ENCODE data around the gene C3orf22. TPM values are rescaled to one million over a fixed set of nuclear protein-coding genes. Genes with fewer than 3 reads are reported as not detected.

C3orf22 gene
- total and polyA plus RNA-seq, 5 experiments from 2014 or later, result not detected

- no peaks in the 10 kb centered on the region for H3K36me3 Mint-ChIP-seq
These were observed 40.0 kb downstream of the C3orf22 start for GRCh38 chr3:126518779-126519177.

DNA sequence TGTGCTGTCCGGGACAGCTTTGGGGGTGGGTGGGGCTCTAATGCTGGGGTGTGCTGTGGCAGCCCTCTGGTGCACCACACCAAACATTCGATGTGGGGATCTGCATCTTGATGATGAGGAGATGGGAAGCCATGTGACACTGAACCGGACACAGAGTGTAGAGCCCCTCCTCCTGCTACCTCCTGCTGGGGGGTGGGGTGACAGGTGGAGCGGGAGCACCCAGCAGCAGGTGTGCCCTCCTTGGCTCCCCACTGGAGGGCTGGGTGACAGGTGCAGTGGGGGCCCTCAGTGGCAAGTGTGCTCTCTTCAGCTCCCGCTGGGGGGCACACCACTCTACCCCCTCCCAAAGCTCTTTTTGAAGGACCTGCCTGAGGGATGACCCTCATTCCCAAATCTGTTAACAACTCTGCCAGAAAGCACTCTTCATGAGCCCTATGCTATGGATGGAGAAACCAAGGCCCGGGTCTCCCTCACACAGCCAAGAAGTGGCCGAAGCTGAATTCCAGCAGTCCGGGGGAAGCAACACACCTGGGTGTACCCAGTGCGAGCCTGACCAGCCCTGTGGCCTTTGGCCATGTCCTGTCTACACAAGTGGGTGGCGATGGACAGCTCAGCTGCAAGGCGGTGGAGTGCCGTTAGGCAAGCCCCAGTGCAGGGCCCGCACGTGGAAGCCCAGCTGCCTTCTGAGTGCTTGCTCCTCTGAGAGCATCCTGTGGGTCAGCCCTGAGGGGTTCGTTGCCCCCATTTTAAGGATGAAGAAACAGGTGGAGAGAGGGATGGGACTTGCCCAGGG lies 40.5 kb downstream of the C3orf22 start:
- H3K27me3 Mint-ChIP-seq, result peaks cover 4 to 17% (median 9%) of the 10 kb centered on the region in 5 donors
- H3K4me3 Mint-ChIP-seq, result no peak overlapping the region
- H3K27ac Mint-ChIP-seq, result no peak overlapping the region
- peak in 1 of 10 donors; percentile 38 for DNase-seq
- no peak for ATAC-seq
- H3K4me1 Mint-ChIP-seq, result peaks cover 0 to 4% (median 1%) of the 10 kb centered on the region in 4 donors
- no peaks in the 10 kb centered on the region for H3K9me3 Mint-ChIP-seq
- no peaks in the 10 kb centered on the region for H3K36me3 Mint-ChIP-seq
- POLR2A ChIA-PET, result no interaction called here

More at GRCh38 chr3:126518779-126519177, 40.0 kb downstream of the C3orf22 start:
- POLR2A ChIA-PET, result no interaction called here
- Mint-ChIP-seq H3K27ac (peak overlapping the region in 1 of 10 donors; percentile 32), H3K27me3 (peaks cover 4 to 20% (median 12%) of the 10 kb centered on the region in 5 donors), H3K9me3 (no peaks in the 10 kb centered on the region), H3K4me3 (no peak overlapping the region), H3K4me1 (peaks cover 0 to 4% (median 1%) of the 10 kb centered on the region in 4 donors)
- peak in 1 of 10 donors; percentile 43 for DNase-seq
- no peak for ATAC-seq

DNA sequence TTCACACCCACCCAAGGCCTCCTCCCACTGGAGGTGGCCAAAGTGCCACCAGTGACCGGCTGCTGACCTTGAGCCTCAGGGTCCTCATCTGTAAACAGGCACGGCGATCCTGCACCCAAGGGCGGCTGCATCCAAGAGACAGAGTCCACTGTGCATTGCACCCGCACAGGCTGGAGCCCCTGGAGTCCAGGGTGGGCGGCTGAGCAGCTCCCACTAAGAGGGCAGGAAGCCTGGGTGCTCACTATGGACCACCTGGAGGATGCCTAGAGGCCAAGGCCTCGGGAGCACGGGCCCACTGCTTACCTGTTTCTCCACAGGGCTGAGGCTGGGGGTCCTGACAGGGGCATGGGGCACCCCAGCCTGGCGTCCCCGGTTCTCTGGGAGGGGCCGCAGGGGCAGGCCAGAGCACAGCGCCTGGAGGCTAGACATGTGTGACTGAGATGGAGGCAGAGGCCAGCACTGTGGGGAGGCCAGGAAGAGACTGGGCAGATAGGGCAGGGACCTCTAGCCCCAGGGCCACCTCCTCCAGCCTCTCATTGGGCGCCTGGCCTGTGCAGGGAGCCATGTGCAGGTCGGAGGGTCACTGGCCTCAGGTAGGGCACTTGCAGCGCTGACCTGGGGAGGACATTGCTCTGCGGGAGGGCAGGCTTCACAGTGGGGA lies 41.3 kb downstream of the C3orf22 start, which contains the start of gene UROC1:
Gene UROC1, minus strand, starts transcription at position 483 of the 661 bp plus-strand sequence. Its CDS starts 54 bp downstream, at position 429.
- POLR2A ChIA-PET, result no interaction called here
- H3K27me3 Mint-ChIP-seq, result peaks cover 0 to 9% (median 4%) of the 10 kb centered on the region in 5 donors

GRCh38 chr3:126516936-126517290 lies 41.8 kb downstream of the C3orf22 start:
- Mint-ChIP-seq H3K27me3 (peaks cover 0 to 4% (median 0%) of the 10 kb centered on the region in 5 donors), H3K36me3 (no peaks in the 10 kb centered on the region), H3K4me1 (no peaks in the 10 kb centered on the region), H3K4me3 (no peak overlapping the region), H3K27ac (no peak overlapping the region), H3K9me3 (no peaks in the 10 kb centered on the region)
- DNase-seq (peak in 1 of 10 donors; percentile 21), ATAC-seq (no peak)
- POLR2A ChIA-PET, result no interaction called here

More for the DNA sequence above, 41.3 kb downstream of the C3orf22 start, which contains the start of gene UROC1:
- Mint-ChIP-seq H3K9me3 (no peaks in the 10 kb centered on the region), H3K36me3 (no peaks in the 10 kb centered on the region), H3K4me1 (peaks cover 0 to 4% (median 1%) of the 10 kb centered on the region in 4 donors), H3K27ac (no peak within 1 kb of the TSS), H3K4me3 (no peak within 1 kb of the TSS)
- ATAC-seq, result no peak
- DNase-seq, result peak in 1 of 10 donors; percentile 45

GRCh38 chr3:126516152-126516935 lies 42.4 kb downstream of the C3orf22 start:
- no peak for ATAC-seq
- Mint-ChIP-seq H3K4me3 (no peak overlapping the region), H3K4me1 (no peaks in the 10 kb centered on the region), H3K9me3 (no peaks in the 10 kb centered on the region), H3K36me3 (no peaks in the 10 kb centered on the region), H3K27ac (no peak overlapping the region), H3K27me3 (peaks cover 0 to 2% (median 0%) of the 10 kb centered on the region in 5 donors)
- POLR2A ChIA-PET, result no interaction called here
- peak in 1 of 10 donors; percentile 7 for DNase-seq

DNA sequence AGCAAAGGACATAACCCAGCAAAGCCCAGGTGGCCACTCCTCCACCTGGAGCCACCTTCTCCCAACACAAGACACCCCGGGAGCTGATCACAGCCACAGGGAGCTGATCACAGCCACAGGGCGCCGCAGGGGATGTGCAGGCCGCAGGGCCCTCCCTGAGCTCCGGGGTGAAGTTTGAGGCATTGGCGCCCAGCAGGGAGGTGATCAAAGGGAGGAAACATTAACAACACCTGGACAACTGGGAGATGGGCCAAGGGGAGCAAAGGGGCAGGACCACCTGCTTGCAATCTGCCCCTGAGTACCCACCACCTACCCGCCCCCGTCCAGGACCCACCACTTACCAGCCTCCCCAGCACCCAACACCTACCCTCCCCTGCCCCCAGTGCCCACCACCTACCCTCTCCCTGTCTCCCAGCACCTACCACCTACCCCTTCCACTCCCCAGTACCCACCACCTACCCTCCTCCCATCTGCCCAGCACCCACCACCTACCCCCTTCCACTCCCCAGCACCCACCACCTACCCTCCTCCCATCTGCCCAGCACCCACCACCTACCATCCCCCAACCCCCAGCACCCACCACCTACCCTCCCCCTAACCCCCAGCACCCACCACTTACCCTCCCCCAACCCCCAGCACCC lies 43.5 kb downstream of the C3orf22 start:
- no peaks in the 10 kb centered on the region for H3K4me1 Mint-ChIP-seq
- H3K27ac Mint-ChIP-seq, result no peak overlapping the region
- H3K36me3 Mint-ChIP-seq, result no peaks in the 10 kb centered on the region
- DNase-seq (peak in 1 of 10 donors; percentile 22), ATAC-seq (no peak)
- POLR2A ChIA-PET, result no interaction called here
- no peak overlapping the region for H3K4me3 Mint-ChIP-seq
- H3K9me3 Mint-ChIP-seq, result no peaks in the 10 kb centered on the region
- peaks cover 0 to 2% (median 0%) of the 10 kb centered on the region in 5 donors for H3K27me3 Mint-ChIP-seq

DNA sequence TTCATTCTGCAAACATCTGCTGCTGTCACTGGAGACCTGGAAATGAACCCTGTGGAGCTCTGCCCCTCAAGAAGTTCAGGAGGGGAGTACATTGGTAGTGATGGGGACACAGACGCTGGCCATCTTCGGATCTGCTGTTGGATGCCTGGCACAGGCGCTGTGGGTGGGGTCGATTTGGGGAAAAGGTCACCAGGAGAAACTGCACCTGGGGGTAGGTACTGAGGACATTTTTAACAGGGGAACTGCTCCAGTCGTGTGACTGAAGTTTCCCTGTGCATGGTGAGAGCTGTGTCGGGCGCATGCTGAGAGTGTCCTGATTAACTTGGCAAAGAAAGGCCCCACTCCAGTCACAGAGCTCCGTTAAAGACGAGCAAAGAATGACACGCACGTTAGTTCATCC lies 44.6 kb downstream of the C3orf22 start:
- Mint-ChIP-seq H3K36me3 (no peaks in the 10 kb centered on the region), H3K27me3 (peaks cover 0 to 2% (median 0%) of the 10 kb centered on the region in 5 donors), H3K27ac (no peak overlapping the region), H3K9me3 (no peaks in the 10 kb centered on the region), H3K4me3 (no peak overlapping the region), H3K4me1 (no peaks in the 10 kb centered on the region)
- no peak for ATAC-seq
- DNase-seq, result peak in 1 of 10 donors; percentile 32
- POLR2A ChIA-PET, result no interaction called here

GRCh38 chr3:126512916-126513650 lies 45.6 kb downstream of the C3orf22 start:
- ATAC-seq (no peak), DNase-seq (peak in 1 of 10 donors; percentile 26)
- Mint-ChIP-seq H3K36me3 (no peaks in the 10 kb centered on the region), H3K9me3 (no peaks in the 10 kb centered on the region), H3K4me3 (no peak overlapping the region), H3K27ac (no peak overlapping the region), H3K4me1 (no peaks in the 10 kb centered on the region), H3K27me3 (no peaks in the 10 kb centered on the region)
- POLR2A ChIA-PET, result interaction anchor here (0.6 kb wide), 1 partner anchor 1041 kb away, joined by 4 read pairs; no protein-coding TSS in a partner anchor

DNA sequence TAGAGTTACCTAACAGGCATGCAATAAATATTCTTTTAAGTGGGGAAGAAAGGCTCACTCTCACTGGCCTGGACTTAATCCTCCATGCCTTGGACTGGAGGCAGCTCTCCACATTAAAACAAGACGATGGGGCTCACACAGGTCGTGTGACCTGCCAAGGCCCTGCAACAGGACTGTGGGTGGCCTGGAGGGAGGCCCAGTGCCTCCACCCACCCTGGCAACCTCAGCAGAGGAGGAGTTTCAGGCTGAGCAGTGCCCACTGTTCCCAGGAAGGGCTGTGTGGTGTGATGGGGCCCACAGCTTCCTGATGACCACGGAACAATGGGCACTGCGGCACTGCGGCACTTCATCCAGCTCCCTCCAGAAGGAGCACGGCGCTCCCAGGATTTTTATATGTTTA lies 46.7 kb downstream of the C3orf22 start:
- Mint-ChIP-seq H3K36me3 (no peaks in the 10 kb centered on the region), H3K9me3 (no peaks in the 10 kb centered on the region), H3K27ac (no peak overlapping the region), H3K4me3 (no peak overlapping the region), H3K27me3 (no peaks in the 10 kb centered on the region), H3K4me1 (no peaks in the 10 kb centered on the region)
- ATAC-seq (no peak), DNase-seq (peak in 1 of 10 donors; percentile 31)
- POLR2A ChIA-PET, result no interaction called here

GRCh38 chr3:126511291-126511690 lies 47.4 kb downstream of the C3orf22 start:
- Mint-ChIP-seq H3K4me3 (no peak overlapping the region), H3K9me3 (no peaks in the 10 kb centered on the region), H3K27ac (peak overlapping the region in 1 of 10 donors; percentile 23), H3K4me1 (no peaks in the 10 kb centered on the region), H3K27me3 (peaks cover 0 to under 1% (median 0%) of the 10 kb centered on the region in 5 donors), H3K36me3 (no peaks in the 10 kb centered on the region)
- DNase-seq (peak in 1 of 10 donors; percentile 10), ATAC-seq (no peak)
- POLR2A ChIA-PET, result no interaction called here

GRCh38 chr3:126510308-126510910 lies 48.3 kb downstream of the C3orf22 start:
- POLR2A ChIA-PET, result no interaction called here
- ATAC-seq, result no peak
- no peaks in the 10 kb centered on the region for H3K36me3 Mint-ChIP-seq
- peaks cover 0 to 3% (median under 1%) of the 10 kb centered on the region in 5 donors for H3K27me3 Mint-ChIP-seq
- peak in 1 of 10 donors; percentile 43 for DNase-seq
- H3K9me3 Mint-ChIP-seq, result no peaks in the 10 kb centered on the region
- H3K4me1 Mint-ChIP-seq, result no peaks in the 10 kb centered on the region
- H3K4me3 Mint-ChIP-seq, result no peak overlapping the region
- H3K27ac Mint-ChIP-seq, result peak overlapping the region in 1 of 10 donors; percentile 23

Data from naive thymus-derived CD8-positive, alpha-beta T cell (primary cell).